DMS53 treated with DMSO at 0.1 percent for 48 hours (cell line): Measurements from ENCODE around the gene HAAO.

Source experiments
- DNase-seq: peaks from one replicate; lab custom pipeline; 2025; ENCODE audit not compliant: unreplicated experiment; lab: John Stamatoyannopoulos, UW

HAAO gene

GRCh38 chr2:42769583-42770287 lies 22.6 kb downstream of the HAAO start:
- DNase-seq, result no peak

GRCh38 chr2:42768706-42769256 lies 23.6 kb downstream of the HAAO start:
- no peak for DNase-seq

- no peak for DNase-seq
Observed at GRCh38 chr2:42767899-42768705, 24.3 kb downstream of the HAAO start.

- DNase-seq, result no peak
Observed at GRCh38 chr2:42767080-42767898, 25.1 kb downstream of the HAAO start.

- DNase-seq, result no peak
Observed at GRCh38 chr2:42765686-42766085, 26.7 kb downstream of the HAAO start.

GRCh38 chr2:42764901-42765300 lies 27.5 kb downstream of the HAAO start:
- DNase-seq, result no peak

- DNase-seq, result no peak
Observed at GRCh38 chr2:42764096-42764495, 28.3 kb downstream of the HAAO start, which contains the start of gene OXER1. TSS of gene OXER1 (minus strand) at chr2:42764135. CDS start at chr2:42764062, 73 bp downstream.

GRCh38 chr2:42762823-42763804 lies 29.3 kb downstream of the HAAO start:
- DNase-seq, result no peak

GRCh38 chr2:42762155-42762554 lies 30.2 kb downstream of the HAAO start:
- DNase-seq, result no peak

- no peak for DNase-seq
Observed at GRCh38 chr2:42761554-42761953, 30.8 kb downstream of the HAAO start.

GRCh38 chr2:42758751-42759150 lies 33.6 kb downstream of the HAAO start:
- DNase-seq, result no peak

GRCh38 chr2:42757981-42758740 lies 34.2 kb downstream of the HAAO start:
- DNase-seq, result no peak

GRCh38 chr2:42756966-42757513 lies 35.3 kb downstream of the HAAO start:
- no peak for DNase-seq

GRCh38 chr2:42756150-42756775 lies 36.1 kb downstream of the HAAO start:
- DNase-seq, result no peak

- DNase-seq, result no peak
Observed at GRCh38 chr2:42755191-42755880, 37.0 kb downstream of the HAAO start.

GRCh38 chr2:42754776-42755140 lies 37.6 kb downstream of the HAAO start:
- DNase-seq, result no peak

- DNase-seq, result no peak
Observed at GRCh38 chr2:42754021-42754775, 38.2 kb downstream of the HAAO start.
